HG02642 (cell line): Measurements from ENCODE around the gene ATP6V0D1.
"Not testable (repeated sequence)": the region's sequence is repeated elsewhere in the genome, so short reads cannot be mapped to it uniquely, and the experiment has no call there.

ENCODE experiments used
- ATAC-seq: cut with Tn5 transposase; IDR thresholded peaks from one replicate; pipeline ENCODE4 v1.9.1; 2021; ENCODE audit warnings: mild to moderate bottlenecking; ENCODE audit not compliant: unreplicated experiment, poor library complexity

The ATP6V0D1 gene

GRCh38 chr16:67504031-67505021 is 23.4 kb upstream of the ATP6V0D1 start:
- ATAC-seq = no peak

GRCh38 chr16:67499106-67499505 is 18.1 kb upstream of the ATP6V0D1 start:
- no peak for ATAC-seq

GRCh38 chr16:67490335-67491096 is 9.6 kb upstream of the ATP6V0D1 start:
- ATAC-seq = no peak

GRCh38 chr16:67489401-67490083 is 8.6 kb upstream of the ATP6V0D1 start:
- ATAC-seq = peak; percentile 7

- ATAC-seq = not testable (repeated sequence)
Measured at GRCh38 chr16:67487561-67487960, 6.6 kb upstream of the ATP6V0D1 start.

- no peak for ATAC-seq
Measured at GRCh38 chr16:67486805-67487204, 5.8 kb upstream of the ATP6V0D1 start.

- ATAC-seq = no peak
Measured at GRCh38 chr16:67483731-67484525, 3.0 kb upstream of the ATP6V0D1 start.

- no peak for ATAC-seq
Measured at GRCh38 chr16:67483150-67483549, 2.2 kb upstream of the ATP6V0D1 start, which contains the start of gene AGRP. TSS of gene AGRP (minus strand) at chr16:67483547. CDS start at chr16:67483398, 149 bp downstream.

- ATAC-seq = no peak
Measured at GRCh38 chr16:67482233-67482924, 1.4 kb upstream of the ATP6V0D1 start.

- peak; percentile 3 for ATAC-seq
Measured at GRCh38 chr16:67481561-67482232, 740 bp upstream of the ATP6V0D1 start.

GRCh38 chr16:67477960-67478554 is 2.9 kb downstream of the ATP6V0D1 start:
- ATAC-seq = no peak

GRCh38 chr16:67474551-67475455 is 6.2 kb downstream of the ATP6V0D1 start:
- ATAC-seq = no peak

- ATAC-seq = no peak
Measured at GRCh38 chr16:67471758-67472384, 9.1 kb downstream of the ATP6V0D1 start.

- no peak for ATAC-seq
Measured at GRCh38 chr16:67470359-67470758, 10.6 kb downstream of the ATP6V0D1 start.

GRCh38 chr16:67468731-67469130 is 12.2 kb downstream of the ATP6V0D1 start:
- ATAC-seq = no peak

GRCh38 chr16:67466581-67466980 is 14.4 kb downstream of the ATP6V0D1 start:
- no peak for ATAC-seq

- no peak for ATAC-seq
Measured at GRCh38 chr16:67464565-67464964, 16.4 kb downstream of the ATP6V0D1 start.
